Measurements from ENCODE around the gene INPP5A. TPM values are rescaled to one million over a fixed set of nuclear protein-coding genes. Genes with fewer than 3 reads are reported as not detected.

Gene INPP5A
- total RNA-seq, 1 donor from 2014 or later, result 36.4 TPM

GRCh38 chr10:132614431-132615340 is 77.1 kb downstream of the INPP5A start:
- Mint-ChIP-seq H3K4me3 (ENCODE audit: unreplicated experiment) (no peak overlapping the region), H3K27me3 (ENCODE audit: unreplicated experiment) (no peaks in the 10 kb centered on the region), H3K4me1 (ENCODE audit: unreplicated experiment) (peaks cover 18% of the 10 kb centered on the region), H3K9me3 (ENCODE audit: unreplicated experiment) (no peaks in the 10 kb centered on the region), H3K36me3 (ENCODE audit: unreplicated experiment) (peaks cover 3% of the 10 kb centered on the region), H3K27ac (ENCODE audit: unreplicated experiment) (no peak overlapping the region)
- TF ChIP-seq CTCF (IDR thresholded peaks at IDR 0.05), result no peak
- no peak for DNase-seq (ENCODE audit: extremely low spot score, unreplicated experiment)

- Mint-ChIP-seq H3K27ac (ENCODE audit: unreplicated experiment) (no peak overlapping the region), H3K27me3 (ENCODE audit: unreplicated experiment) (no peaks in the 10 kb centered on the region), H3K36me3 (ENCODE audit: unreplicated experiment) (peaks cover 7% of the 10 kb centered on the region), H3K4me1 (ENCODE audit: unreplicated experiment) (peaks cover 17% of the 10 kb centered on the region), H3K9me3 (ENCODE audit: unreplicated experiment) (peaks cover 6% of the 10 kb centered on the region), H3K4me3 (ENCODE audit: unreplicated experiment) (no peak overlapping the region)
- no peak for TF ChIP-seq CTCF (IDR thresholded peaks at IDR 0.05)
- no peak for DNase-seq (ENCODE audit: extremely low spot score, unreplicated experiment)
Measured at GRCh38 chr10:132615341-132616169, 78.0 kb downstream of the INPP5A start.

- Mint-ChIP-seq H3K27me3 (ENCODE audit: unreplicated experiment) (no peaks in the 10 kb centered on the region), H3K36me3 (ENCODE audit: unreplicated experiment) (peaks cover 15% of the 10 kb centered on the region), H3K4me3 (ENCODE audit: unreplicated experiment) (no peak overlapping the region), H3K27ac (ENCODE audit: unreplicated experiment) (no peak overlapping the region), H3K4me1 (ENCODE audit: unreplicated experiment) (peaks cover 12% of the 10 kb centered on the region), H3K9me3 (ENCODE audit: unreplicated experiment) (peaks cover 9% of the 10 kb centered on the region)
- DNase-seq (ENCODE audit: extremely low spot score, unreplicated experiment), result no peak
- no peak for TF ChIP-seq CTCF (IDR thresholded peaks at IDR 0.05)
Measured at GRCh38 chr10:132616170-132616995, 78.8 kb downstream of the INPP5A start.

- Mint-ChIP-seq H3K9me3 (ENCODE audit: unreplicated experiment) (peaks cover 9% of the 10 kb centered on the region), H3K36me3 (ENCODE audit: unreplicated experiment) (peaks cover 17% of the 10 kb centered on the region), H3K27me3 (ENCODE audit: unreplicated experiment) (no peaks in the 10 kb centered on the region), H3K27ac (ENCODE audit: unreplicated experiment) (no peak overlapping the region), H3K4me3 (ENCODE audit: unreplicated experiment) (no peak overlapping the region), H3K4me1 (ENCODE audit: unreplicated experiment) (peaks cover 11% of the 10 kb centered on the region)
- TF ChIP-seq CTCF (IDR thresholded peaks at IDR 0.05), result no peak
- no peak for DNase-seq (ENCODE audit: extremely low spot score, unreplicated experiment)
Measured at GRCh38 chr10:132616996-132617736, 79.6 kb downstream of the INPP5A start.

All from osteocyte (in vitro differentiated cells).